Peyer's patch (tissue), 4 donors: Measurements from ENCODE around the gene COL2A1.

ENCODE experiments used
- CTCF ChIP-seq, 6 experiments: fragments of 450-650 bp in 4 of 6; fragments of 200-600 bp in 2 of 6; sonication (generic) in 1 of 6; IDR thresholded peaks; one replicate each; pipeline ENCODE4 v1.5.1; 2017 to 2019; ENCODE audit warnings: antibody characterized with exemption in 6 of 6, mild to moderate bottlenecking in 3 of 6, moderate library complexity in 1 of 6
- POLR2A ChIP-seq, 2 donors: fragments of 450-650 bp; IDR thresholded peaks; one replicate each; pipeline ENCODE4 v1.5.1; 2017; ENCODE audit warnings: antibody characterized with exemption in 2 of 2, mild to moderate bottlenecking in 2 of 2, moderate library complexity in 2 of 2

GRCh38 chr12:47977772-47978597 is 26.3 kb downstream of the COL2A1 start:
- TF ChIP-seq CTCF (IDR thresholded peaks at IDR 0.05) (no peak), POLR2A (IDR thresholded peaks at IDR 0.05) (no peak)
